Amniotic epithelial cell (primary cell): ENCODE results near the gene PGGHG.
A peak's percentile ranks its signal among the peaks of the same experiment; 100 is the strongest.
"Not testable (repeated sequence)": the region's sequence is repeated elsewhere in the genome, so short reads cannot be mapped to it uniquely, and the experiment has no call there.

Experiments used
- DNase-seq: peaks from one replicate; pipeline ENCODE4 v3.0.0-alpha.2; 2010; ENCODE audit warnings: low read depth

The PGGHG gene

DNA sequence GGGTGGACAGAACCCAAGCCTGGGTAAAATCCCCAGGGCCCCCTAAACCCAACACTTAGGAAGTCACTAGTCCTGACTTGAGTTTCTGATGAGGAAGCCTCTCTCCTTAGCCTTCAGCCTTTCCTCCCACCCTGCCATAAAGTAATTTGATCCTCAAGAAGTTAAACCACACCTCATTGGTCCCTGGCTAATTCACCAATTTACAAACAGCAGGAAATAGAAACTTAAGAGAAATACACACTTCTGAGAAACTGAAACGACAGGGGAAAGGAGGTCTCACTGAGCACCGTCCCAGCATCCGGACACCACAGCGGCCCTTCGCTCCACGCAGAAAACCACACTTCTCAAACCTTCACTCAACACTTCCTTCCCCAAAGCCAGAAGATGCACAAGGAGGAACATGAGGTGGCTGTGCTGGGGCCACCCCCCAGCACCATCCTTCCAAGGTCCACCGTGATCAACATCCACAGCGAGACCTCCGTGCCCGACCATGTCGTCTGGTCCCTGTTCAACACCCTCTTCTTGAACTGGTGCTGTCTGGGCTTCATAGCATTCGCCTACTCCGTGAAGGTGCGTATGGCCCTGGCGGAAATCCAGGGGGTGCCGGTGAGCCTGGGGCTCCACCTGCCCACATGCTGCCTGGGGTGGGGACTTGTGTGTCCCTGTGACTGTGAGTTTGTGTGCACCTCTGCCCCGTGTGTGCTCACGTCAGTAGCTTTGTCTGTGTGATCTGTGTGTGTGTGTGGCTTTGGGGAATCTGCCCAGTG, 25.0 kb downstream of the PGGHG start, which contains the start of gene IFITM1:
Gene IFITM1 (plus strand): TSS at position 254 of the 767 bp plus-strand sequence. CDS start 131 bp downstream, at position 385.
- peak; percentile 82 for DNase-seq

- not testable (repeated sequence) for DNase-seq
Observed at GRCh38 chr11:314554-314875, 25.6 kb downstream of the PGGHG start.

DNA sequence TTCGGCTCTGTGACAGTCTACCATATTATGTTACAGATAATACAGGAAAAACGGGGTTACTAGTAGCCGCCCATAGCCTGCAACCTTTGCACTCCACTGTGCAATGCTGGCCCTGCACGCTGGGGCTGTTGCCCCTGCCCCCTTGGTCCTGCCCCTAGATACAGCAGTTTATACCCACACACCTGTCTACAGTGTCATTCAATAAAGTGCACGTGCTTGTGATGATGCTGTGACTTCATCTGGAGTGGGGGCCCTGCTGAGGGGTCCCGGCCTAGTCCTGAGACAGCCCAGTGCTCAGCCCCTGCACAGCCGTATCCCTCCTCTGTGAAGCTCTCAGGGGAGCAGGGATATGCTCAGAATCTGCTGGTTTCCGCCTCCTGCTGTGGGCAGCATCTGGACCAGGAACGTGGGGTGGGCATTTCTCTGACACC, 26.1 kb downstream of the PGGHG start:
- DNase-seq = no peak

GRCh38 chr11:315516-315994, 26.6 kb downstream of the PGGHG start:
- DNase-seq = no peak

- no peak for DNase-seq
Observed at GRCh38 chr11:316031-316701, 27.2 kb downstream of the PGGHG start.

GRCh38 chr11:316891-317301, 28.0 kb downstream of the PGGHG start:
- no peak for DNase-seq

- DNase-seq = not testable (repeated sequence)
Observed at GRCh38 chr11:317668-318404, 28.9 kb downstream of the PGGHG start.

- DNase-seq = not testable (repeated sequence)
Observed at GRCh38 chr11:318405-319120, 29.6 kb downstream of the PGGHG start.

DNA sequence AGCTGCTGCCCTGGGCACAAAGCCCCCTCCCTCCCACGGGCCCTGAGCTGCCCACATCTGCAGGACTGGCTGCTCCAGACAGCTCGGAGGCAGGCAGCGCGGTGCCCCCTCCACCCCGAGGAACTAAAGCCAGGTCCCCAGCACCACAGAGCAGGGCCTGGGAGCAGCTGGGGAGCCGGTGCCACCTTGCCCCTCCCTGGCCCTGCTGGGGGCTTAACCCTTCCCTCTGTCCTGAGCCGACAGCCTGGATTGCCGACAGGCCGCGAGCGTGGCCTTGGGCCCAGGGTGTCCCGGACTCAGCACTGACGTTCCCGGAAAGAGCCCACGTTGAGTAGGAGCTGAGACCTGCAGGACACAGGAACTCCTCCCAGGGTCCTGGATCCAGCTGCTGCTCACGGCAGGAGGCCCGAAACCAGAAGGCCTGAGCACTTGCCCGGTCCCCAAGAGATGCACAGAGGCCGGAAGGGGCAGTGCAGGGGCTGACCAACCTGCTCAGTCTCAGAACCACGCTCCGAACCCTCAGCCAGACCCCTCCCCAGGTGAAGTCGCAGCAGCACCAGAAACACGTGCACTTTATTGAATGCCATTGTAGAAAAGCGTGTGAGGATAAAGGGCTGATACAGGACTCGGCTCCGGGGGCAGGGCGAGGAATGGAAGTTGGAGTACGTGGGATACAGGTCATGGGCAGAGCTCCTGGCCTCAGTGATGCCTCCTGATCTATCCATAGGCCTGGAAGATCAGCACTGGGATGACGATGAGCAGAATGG, 30.4 kb downstream of the PGGHG start:
- DNase-seq = not testable (repeated sequence)

- not testable (repeated sequence) for DNase-seq
Observed at GRCh38 chr11:319888-320273, 31.0 kb downstream of the PGGHG start.

DNA sequence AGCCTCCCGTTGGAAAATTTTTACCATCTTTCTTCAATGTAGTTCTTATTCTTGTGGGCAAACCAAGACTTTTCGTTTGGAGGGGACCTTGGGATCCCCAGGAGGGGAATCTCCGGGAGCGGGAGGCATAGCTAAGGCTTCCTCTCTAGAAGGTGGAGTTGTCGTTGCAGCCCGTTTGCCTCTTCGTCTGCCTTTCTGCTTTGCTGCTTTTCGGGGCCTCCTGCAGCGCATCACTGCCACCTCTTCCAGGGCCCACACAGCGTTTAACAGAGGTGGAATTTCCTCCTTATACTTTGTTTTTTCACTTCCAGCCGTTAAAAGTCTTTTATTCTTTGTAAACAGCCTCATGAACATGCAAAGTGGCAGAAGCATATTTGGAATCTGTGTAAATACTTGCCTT, 35.2 kb downstream of the PGGHG start:
- DNase-seq = no peak

DNA sequence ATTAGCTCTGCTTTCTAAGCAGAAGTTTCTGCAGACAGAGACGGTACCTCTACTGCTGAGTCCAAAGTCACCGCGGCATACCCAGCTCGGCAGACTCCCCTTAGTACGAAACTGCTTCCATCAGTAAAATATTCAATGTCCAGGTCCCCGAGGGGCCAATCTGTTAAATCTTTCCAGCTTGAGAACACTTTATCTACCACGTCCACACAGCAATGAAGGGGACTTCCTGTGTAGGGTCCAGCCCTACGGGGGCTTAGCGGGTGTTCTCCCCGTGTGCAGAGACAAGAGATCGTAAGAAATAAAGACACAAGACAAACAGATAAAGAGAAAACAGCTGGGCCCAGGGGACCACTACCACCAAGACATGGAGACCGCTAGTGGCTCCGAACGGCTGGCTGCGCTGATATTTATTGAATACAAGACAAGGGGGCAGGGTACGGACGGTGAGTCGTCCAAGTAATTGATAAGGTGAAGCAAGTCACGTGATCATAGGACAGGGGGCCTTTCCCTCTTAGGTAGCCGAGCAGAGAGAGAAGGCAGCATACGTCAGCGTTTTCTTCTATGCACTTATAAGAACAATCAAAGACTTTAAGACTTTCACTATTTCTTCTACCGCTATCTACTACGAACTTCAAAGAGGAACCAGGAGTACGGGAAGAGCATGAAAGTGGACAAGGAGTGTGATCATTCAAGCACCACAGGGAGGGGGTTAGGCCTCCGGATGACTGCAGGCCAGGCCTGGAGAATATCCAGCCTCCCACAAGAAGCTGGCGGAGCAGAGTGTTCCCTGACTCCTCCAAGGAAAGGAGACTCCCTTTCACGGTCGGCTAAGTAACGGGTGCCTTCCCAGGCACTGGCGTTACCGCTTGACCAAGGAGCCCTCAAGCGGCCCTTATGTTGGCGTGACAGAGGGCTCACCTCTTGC, 35.9 kb downstream of the PGGHG start:
- not testable (repeated sequence) for DNase-seq

- DNase-seq = no peak
Observed at GRCh38 chr11:325796-326591, 37.1 kb downstream of the PGGHG start.

DNA sequence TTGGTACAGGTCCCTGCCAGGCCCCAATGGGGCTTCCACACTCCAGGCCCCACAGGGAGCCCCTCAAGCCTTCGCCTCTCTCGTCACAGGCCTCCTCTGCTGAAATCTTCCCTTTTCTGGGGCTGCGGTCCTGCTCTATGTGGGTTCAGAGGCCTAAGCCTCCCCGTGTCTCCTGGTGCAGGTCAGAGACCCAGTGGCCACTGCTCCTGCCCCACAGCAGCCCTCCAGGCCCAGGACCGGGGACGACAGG, 37.6 kb downstream of the PGGHG start:
- no peak for DNase-seq

GRCh38 chr11:326842-327580, 38.1 kb downstream of the PGGHG start:
- DNase-seq = peak; percentile 66

DNA sequence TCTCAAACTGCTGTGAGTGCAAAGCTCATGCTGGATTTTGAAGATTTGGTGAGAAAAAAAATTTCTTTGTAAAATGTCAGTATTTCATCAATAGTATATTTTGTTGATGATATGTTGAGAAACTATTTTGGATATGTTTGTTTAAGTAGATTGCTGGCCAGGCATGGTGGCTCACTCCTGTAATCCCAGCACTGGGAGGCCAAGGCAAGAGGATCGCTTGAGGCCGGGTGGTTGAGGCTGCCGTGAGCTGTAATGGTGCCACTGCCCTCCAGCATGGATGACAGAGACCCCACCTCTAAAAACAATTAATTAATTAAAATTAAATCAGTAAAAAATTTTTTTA, 38.6 kb downstream of the PGGHG start:
- DNase-seq = no peak

GRCh38 chr11:328012-328411, 39.1 kb downstream of the PGGHG start:
- no peak for DNase-seq

DNA sequence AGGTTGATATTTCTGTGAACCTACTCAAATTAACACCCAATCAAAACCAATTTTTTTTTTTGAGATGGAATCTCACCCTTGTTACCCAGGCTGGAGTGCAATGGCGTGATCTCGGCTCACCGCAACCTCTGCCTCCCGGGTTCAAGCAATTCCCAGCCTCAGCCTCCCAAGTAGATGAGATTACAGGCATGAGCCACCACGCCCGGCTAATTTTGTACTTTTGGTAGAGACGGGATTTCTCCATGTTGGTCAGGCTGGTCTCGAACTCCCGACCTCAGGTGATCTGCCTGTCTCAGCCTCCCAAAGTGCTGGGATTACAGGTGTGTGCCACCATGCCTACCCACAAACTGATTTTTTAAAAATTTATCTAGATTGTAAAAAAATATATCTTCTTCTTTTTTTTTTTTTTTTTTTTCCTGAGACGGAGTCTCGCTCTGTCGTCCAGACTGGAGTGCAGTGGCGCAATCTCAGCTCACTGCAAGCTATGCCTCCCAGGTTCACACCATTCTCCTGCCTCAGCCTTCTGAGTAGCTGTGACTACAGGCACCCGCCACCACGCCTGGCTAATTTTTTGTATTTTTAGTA, 39.7 kb downstream of the PGGHG start:
- not testable (repeated sequence) for DNase-seq

GRCh38 chr11:329886-330253, 40.9 kb downstream of the PGGHG start:
- DNase-seq = no peak
